Thoracic aorta (tissue), 2 donors: ENCODE measurements around the gene RAPGEF2. TPM values are rescaled to one million over a fixed set of nuclear protein-coding genes. Genes with fewer than 3 reads are reported as not detected.
"Not testable (repeated sequence)": the region's sequence is repeated elsewhere in the genome, so short reads cannot be mapped to it uniquely, and the experiment has no call there.

Experiments
- ATAC-seq: fragments of 150-250 bp; one replicate; pipeline ENCODE4 v1.8.0; 2017; ENCODE audit warnings: low read depth; ENCODE audit not compliant: insufficient number of reproducible peaks, low FRiP score
- DNase-seq: peaks from one replicate; pipeline ENCODE4 v3.0.0-alpha.2; 2020; ENCODE audit warnings: low spot score
- H3K27ac ChIP-seq, 2 donors: fragments of 200-600 bp; sonication (generic); 1 replicate in 1 of 2; 2 replicates in 1 of 2; pipeline ENCODE4 v1.5.1; 2016; ENCODE audit warnings: mild to moderate bottlenecking in 2 of 2, moderate library complexity in 2 of 2
- H3K27me3 ChIP-seq: fragments of 200-600 bp; sonication (generic); replicated peaks from 2 replicates; pipeline ENCODE4 v1.6.0; 2016; ENCODE audit warnings: mild to moderate bottlenecking; ENCODE audit not compliant: insufficient read depth
- H3K36me3 ChIP-seq: fragments of 200-600 bp; sonication (generic); one replicate; pipeline ENCODE4 v1.5.1; 2016
- H3K4me1 ChIP-seq, 2 donors: fragments of 200-600 bp; sonication (generic); 1 replicate in 1 of 2; 2 replicates in 1 of 2; pipeline versions ENCODE4 v1.5.1 to v1.6.0; 2016; ENCODE audit warnings: low read depth in 2 of 2, mild to moderate bottlenecking in 1 of 2; ENCODE audit not compliant: control insufficient read depth in 1 of 2
- H3K4me3 ChIP-seq: fragments of 200-600 bp; sonication (generic); 2 replicates; pipeline ENCODE4 v1.5.1; 2016; ENCODE audit warnings: mild to moderate bottlenecking
- H3K9me3 ChIP-seq: fragments of 200-600 bp; sonication (generic); 2 replicates; pipeline ENCODE4 v1.5.1; 2016
- total RNA-seq, 2 donors: library from RNA; depleted of rRNA; stranded (reverse); fragments of >200 nt; gene quantifications; one replicate each; pipeline versions ENCODE4 v1.1.0 to v1.2.3, GENCODE V29; 2016
- TF ChIP-seq, protein P1 (sequence below): fragments of 200-600 bp; sonication (generic); IDR thresholded peaks from one replicate; pipeline ENCODE4 v1.5.1; 2019; ENCODE audit warnings: antibody characterized with exemption

The RAPGEF2 gene
- total RNA-seq, 2 donors from 2014 or later = 63.0 to 63.6 TPM

DNA sequence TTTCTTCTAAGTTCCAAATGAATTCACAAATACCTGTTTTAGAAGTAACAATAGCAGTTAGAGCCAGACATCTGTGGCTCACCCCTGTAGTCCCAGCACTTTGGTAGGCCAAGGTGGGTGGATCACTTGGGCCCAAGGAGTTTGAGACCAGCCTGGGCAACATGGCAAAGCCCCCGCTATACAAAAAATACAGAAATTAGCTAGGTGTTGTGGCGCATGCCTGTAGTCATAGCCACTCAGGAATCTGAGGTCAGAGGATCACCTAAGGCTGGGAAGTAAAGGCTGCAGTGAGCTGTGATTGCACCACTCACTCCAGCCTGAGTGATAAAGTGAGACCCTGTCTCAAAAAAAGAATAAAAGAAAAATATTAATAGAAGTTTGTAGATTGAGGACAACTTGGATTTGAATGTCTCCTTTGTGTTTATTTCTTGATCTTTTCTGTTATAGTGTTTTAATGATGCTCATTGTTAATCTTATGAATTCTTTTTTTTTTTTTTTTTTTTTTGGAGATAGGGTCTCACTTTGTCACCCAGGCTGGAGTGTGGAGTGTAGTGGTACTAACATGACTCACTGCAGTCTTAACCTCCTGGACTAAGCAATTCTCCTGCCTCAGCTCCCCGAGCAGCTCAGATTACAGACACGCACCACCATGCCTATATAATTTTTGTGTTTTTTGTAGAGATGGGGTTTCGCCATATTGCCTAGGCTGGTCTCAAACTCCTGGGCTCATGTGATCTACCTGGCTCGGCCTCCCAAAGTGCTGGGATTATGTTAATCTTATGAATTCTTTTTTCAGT is 30.7 kb upstream of the RAPGEF2 start:
- DNase-seq (no peak), ATAC-seq (no peak)
- Histone ChIP-seq H3K27ac (no peak overlapping the region), H3K9me3 (no peaks in the 10 kb centered on the region), H3K27me3 (no peaks in the 10 kb centered on the region), H3K36me3 (no peaks in the 10 kb centered on the region), H3K4me3 (no peak overlapping the region), H3K4me1 (peaks cover 0 to 8% of the 10 kb centered on the region in 2 donors)
- TF ChIP-seq, protein P1, sequence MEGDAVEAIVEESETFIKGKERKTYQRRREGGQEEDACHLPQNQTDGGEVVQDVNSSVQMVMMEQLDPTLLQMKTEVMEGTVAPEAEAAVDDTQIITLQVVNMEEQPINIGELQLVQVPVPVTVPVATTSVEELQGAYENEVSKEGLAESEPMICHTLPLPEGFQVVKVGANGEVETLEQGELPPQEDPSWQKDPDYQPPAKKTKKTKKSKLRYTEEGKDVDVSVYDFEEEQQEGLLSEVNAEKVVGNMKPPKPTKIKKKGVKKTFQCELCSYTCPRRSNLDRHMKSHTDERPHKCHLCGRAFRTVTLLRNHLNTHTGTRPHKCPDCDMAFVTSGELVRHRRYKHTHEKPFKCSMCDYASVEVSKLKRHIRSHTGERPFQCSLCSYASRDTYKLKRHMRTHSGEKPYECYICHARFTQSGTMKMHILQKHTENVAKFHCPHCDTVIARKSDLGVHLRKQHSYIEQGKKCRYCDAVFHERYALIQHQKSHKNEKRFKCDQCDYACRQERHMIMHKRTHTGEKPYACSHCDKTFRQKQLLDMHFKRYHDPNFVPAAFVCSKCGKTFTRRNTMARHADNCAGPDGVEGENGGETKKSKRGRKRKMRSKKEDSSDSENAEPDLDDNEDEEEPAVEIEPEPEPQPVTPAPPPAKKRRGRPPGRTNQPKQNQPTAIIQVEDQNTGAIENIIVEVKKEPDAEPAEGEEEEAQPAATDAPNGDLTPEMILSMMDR = no peak

DNA sequence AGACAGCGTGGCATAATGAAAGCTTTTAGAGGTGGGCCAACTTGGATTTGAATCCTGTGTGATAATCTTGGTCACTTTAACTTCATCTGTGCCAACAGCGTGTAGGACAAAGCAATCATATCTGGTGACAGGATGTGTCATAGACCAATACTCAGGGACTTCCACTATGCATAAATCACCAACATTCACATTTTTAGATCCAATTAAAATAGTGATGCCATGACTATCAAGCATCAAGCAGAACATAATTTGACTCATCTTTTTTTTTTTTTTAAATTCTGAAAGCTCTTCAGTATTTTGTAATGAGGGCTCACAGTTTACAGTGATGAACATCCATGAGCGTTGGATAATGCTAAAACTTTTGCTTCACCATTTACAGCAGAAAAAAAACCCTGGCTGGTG is 27.3 kb upstream of the RAPGEF2 start:
- H3K27me3 ChIP-seq = no peaks in the 10 kb centered on the region
- TF ChIP-seq, protein P1 = no peak
- no peak overlapping the region for H3K4me3 ChIP-seq
- no peaks in the 10 kb centered on the region for H3K9me3 ChIP-seq
- H3K27ac ChIP-seq = no peak overlapping the region
- no peak for DNase-seq
- no peaks in the 10 kb centered on the region for H3K36me3 ChIP-seq
- no peak for ATAC-seq
- H3K4me1 ChIP-seq = peaks cover 0 to 8% of the 10 kb centered on the region in 2 donors

DNA sequence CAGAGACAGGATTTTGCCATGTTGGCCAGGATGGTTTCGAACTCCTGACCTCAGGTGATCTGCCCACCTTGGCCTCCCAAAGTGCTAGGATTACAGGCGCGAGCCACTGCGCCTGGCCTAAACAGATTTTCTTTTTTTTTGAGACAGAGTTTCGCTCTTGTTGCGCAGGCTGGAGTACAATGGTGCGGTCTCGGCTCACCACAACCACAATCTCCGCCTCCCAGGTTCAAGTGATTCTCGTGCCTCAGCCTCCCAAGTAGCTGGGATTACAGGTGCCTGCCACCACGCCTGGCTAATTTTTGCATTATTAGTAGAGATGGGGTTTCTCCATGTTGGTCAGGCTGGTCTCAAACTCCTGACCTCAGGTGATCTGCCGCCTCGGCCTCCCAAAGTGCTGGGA is 25.9 kb upstream of the RAPGEF2 start:
- H3K36me3 ChIP-seq, ATAC-seq, H3K27ac ChIP-seq, H3K4me3 ChIP-seq, H3K9me3 ChIP-seq, DNase-seq, H3K27me3 ChIP-seq, H3K4me1 ChIP-seq: not testable (repeated sequence)

DNA sequence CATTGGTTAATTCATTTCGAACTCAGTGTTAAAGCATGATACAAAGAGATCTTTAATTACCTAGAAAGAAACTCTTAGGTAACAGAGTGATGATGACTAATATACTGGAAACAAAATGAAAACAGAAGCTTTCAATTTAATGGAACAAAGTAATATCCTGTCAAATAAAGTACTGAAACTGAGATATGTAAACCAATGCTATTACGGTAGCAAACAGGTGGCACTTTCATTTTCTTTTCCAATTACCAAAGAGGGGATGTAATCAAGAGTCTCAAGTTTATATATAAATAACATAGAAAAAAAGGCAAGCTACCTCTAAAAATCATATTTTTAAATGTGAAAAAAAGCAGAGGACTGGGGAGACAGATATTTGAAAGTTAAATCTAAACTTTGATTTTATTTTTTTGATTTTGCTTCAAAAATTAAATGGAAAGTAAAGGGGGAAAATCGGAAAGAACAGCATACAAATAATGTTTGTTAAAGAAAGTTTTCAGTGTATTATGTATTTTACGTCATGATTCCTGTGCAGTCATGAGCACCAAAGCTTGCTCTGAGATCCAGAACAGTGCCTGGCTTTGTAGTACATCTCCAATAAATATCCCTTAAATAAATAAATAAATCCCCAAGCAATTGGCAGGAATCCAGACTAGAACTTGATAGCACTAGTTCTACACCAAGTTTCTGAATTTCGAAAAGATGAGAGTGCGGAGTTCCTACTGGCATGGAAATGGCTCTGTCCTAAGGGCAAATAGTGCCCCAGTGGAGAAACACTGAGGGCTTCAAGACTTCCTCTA is 25.0 kb upstream of the RAPGEF2 start:
- H3K27ac ChIP-seq = no peak overlapping the region
- DNase-seq = no peak
- H3K27me3 ChIP-seq = no peaks in the 10 kb centered on the region
- no peaks in the 10 kb centered on the region for H3K9me3 ChIP-seq
- no peak overlapping the region for H3K4me3 ChIP-seq
- no peaks in the 10 kb centered on the region for H3K4me1 ChIP-seq
- no peaks in the 10 kb centered on the region for H3K36me3 ChIP-seq
- TF ChIP-seq, protein P1 = no peak
- ATAC-seq = no peak

DNA sequence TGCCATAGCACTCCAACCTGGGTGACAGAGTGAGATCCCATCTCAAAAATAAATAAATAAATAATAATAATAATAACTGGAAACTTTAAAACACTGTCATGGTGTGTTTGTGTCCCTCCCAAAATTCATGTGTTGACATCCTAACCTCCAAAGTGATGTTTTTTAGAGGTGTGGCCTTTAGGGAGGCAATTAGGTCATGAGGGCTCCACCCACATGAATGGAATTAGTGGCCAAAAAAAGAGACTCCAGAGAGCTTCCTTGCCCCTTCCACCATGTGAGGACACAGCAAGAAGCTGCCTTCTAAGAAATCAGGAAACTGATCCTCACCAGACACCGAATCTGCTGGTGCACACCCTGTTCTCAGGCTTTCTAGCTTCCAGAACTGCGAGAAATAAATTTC is 23.8 kb upstream of the RAPGEF2 start:
- Histone ChIP-seq H3K4me3 (no peak overlapping the region), H3K4me1 (no peaks in the 10 kb centered on the region), H3K27ac (no peak overlapping the region), H3K9me3 (no peaks in the 10 kb centered on the region), H3K27me3 (no peaks in the 10 kb centered on the region), H3K36me3 (no peaks in the 10 kb centered on the region)
- DNase-seq = no peak
- TF ChIP-seq, protein P1 = no peak
- ATAC-seq = no peak
